ENCODE measurements around the gene CALN1. TPM values are rescaled to one million over a fixed set of nuclear protein-coding genes. Genes with fewer than 3 reads are reported as not detected.
"Not testable (repeated sequence)": the region's sequence is repeated elsewhere in the genome, so short reads cannot be mapped to it uniquely, and the experiment has no call there.

CALN1 gene
- polyA plus RNA-seq, 1 donor from 2014 or later, result 7.8 TPM

- TF ChIP-seq SMC3 (conservative IDR thresholded peaks at IDR 0.05; ENCODE audit: poor library complexity) (no peak), EP300 (conservative IDR thresholded peaks at IDR 0.05; ENCODE audit: poor library complexity, severe bottlenecking) (no peak)
- Histone ChIP-seq H4K20me1 (ENCODE audit: insufficient read depth) (no peaks in the 10 kb centered on the region), H3K27me3 (ENCODE audit: insufficient read depth, low read depth, low read length) (no peaks in the 10 kb centered on the region), H2AFZ (ENCODE audit: low read depth, low read length) (no peak overlapping the region), H3K27ac (ENCODE audit: low read length) (no peak overlapping the region), H3K36me3 (ENCODE audit: insufficient read depth, low read length) (no peaks in the 10 kb centered on the region), H3K9ac (ENCODE audit: low read length) (no peak overlapping the region), H3K9me2 (ENCODE audit: insufficient read depth, low read length) (no peaks in the 10 kb centered on the region), H3K79me2 (replicated peaks; ENCODE audit: insufficient read depth, low read length) (no peaks in the 10 kb centered on the region), H3K4me3 (ENCODE audit: low read length) (no peak overlapping the region), H3K9me3 (ENCODE audit: low read length) (no peaks in the 10 kb centered on the region), H3K4me2 (ENCODE audit: low read length) (no peak overlapping the region), H3F3A (ENCODE audit: insufficient read depth, low read length, poor library complexity, severe bottlenecking) (no peaks in the 10 kb centered on the region)
Observed at GRCh38 chr7:71933426-71933825, 478.7 kb downstream of the CALN1 start.

GRCh38 chr7:71925663-71926062, 486.5 kb downstream of the CALN1 start:
- no peak overlapping the region for H3K4me2 ChIP-seq (ENCODE audit: low read length)
- no peak for TF ChIP-seq RAD21 (conservative IDR thresholded peaks at IDR 0.05)
- TF ChIP-seq SMC3 (conservative IDR thresholded peaks at IDR 0.05; ENCODE audit: poor library complexity), result no peak
- TF ChIP-seq TAF1 (IDR thresholded peaks at IDR 0.05; ENCODE audit: low read depth), result no peak
- TF ChIP-seq REST (IDR thresholded peaks at IDR 0.05; ENCODE audit: borderline replicate concordance), result no peak
- no peak for TF ChIP-seq CTCF (IDR thresholded peaks at IDR 0.05; ENCODE audit: poor library complexity, severe bottlenecking)
- no peak for TF ChIP-seq POLR2AphosphoS5 (IDR thresholded peaks at IDR 0.05)
- no peak for TF ChIP-seq MXI1 (conservative IDR thresholded peaks at IDR 0.05; ENCODE audit: poor library complexity, severe bottlenecking)
- TF ChIP-seq EP300 (conservative IDR thresholded peaks at IDR 0.05; ENCODE audit: poor library complexity, severe bottlenecking), result no peak
- no peak for TF ChIP-seq EZH2 (IDR thresholded peaks at IDR 0.05; ENCODE audit: borderline replicate concordance, insufficient read depth, low read length, poor library complexity, severe bottlenecking)
- H4K20me1 ChIP-seq (ENCODE audit: insufficient read depth), result no peaks in the 10 kb centered on the region
- H3F3A ChIP-seq (ENCODE audit: insufficient read depth, low read length, poor library complexity, severe bottlenecking), result no peaks in the 10 kb centered on the region
- H2AFZ ChIP-seq (ENCODE audit: low read depth, low read length), result no peak overlapping the region
- H3K27ac ChIP-seq (ENCODE audit: low read length), result no peak overlapping the region
- peaks cover 4% of the 10 kb centered on the region for H3K9me3 ChIP-seq (ENCODE audit: low read length)
- H3K4me3 ChIP-seq (ENCODE audit: low read length), result no peak overlapping the region
- no peaks in the 10 kb centered on the region for H3K36me3 ChIP-seq (ENCODE audit: insufficient read depth, low read length)
- H3K79me2 ChIP-seq (replicated peaks; ENCODE audit: insufficient read depth, low read length), result no peaks in the 10 kb centered on the region
- H3K27me3 ChIP-seq (ENCODE audit: insufficient read depth, low read depth, low read length), result no peaks in the 10 kb centered on the region
- no peak overlapping the region for H3K9ac ChIP-seq (ENCODE audit: low read length)
- H3K9me2 ChIP-seq (ENCODE audit: insufficient read depth, low read length), result no peaks in the 10 kb centered on the region

GRCh38 chr7:71914204-71914603, 497.9 kb downstream of the CALN1 start:
- not testable (repeated sequence) for H3K27ac ChIP-seq (ENCODE audit: low read length); H3K9me2 ChIP-seq (ENCODE audit: insufficient read depth, low read length); H3F3A ChIP-seq (ENCODE audit: insufficient read depth, low read length, poor library complexity, severe bottlenecking); H4K20me1 ChIP-seq (ENCODE audit: insufficient read depth); H3K27me3 ChIP-seq (ENCODE audit: insufficient read depth, low read depth, low read length); H3K4me2 ChIP-seq (ENCODE audit: low read length); H2AFZ ChIP-seq (ENCODE audit: low read depth, low read length); H3K9me3 ChIP-seq (ENCODE audit: low read length); H3K36me3 ChIP-seq (ENCODE audit: insufficient read depth, low read length); H3K4me3 ChIP-seq (ENCODE audit: low read length); H3K79me2 ChIP-seq (replicated peaks; ENCODE audit: insufficient read depth, low read length); H3K9ac ChIP-seq (ENCODE audit: low read length)

Measured in neural cell (in vitro differentiated cells).